Measurements from ENCODE around the gene GNG10.

DNA sequence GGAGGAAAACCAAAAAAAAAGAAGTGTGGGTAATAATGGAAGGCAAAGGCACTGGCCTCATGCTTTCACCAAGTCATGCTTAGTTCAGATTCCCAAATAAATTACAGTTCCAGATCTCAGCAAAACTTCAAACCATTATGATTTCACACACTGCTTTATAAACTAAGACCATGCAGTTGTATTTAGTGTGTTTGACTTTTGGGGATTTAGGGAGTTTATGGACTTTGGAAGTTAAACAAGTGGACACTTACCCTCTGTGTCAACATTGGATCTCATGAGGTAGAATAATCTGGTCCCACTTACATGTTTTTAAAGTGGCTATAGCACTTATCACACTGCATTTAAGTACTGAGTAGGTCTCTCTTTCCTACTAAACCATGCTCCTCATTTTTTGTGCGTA lies 26.5 kb upstream of the GNG10 start:
- TF ChIP-seq CTCF (IDR thresholded peaks at IDR 0.05) (no peak), POLR2A (IDR thresholded peaks at IDR 0.05) (no peak)
